Smooth muscle cell (in vitro differentiated cells): ENCODE measurements around the gene CNGB1. TPM values are rescaled to one million over a fixed set of nuclear protein-coding genes. Genes with fewer than 3 reads are reported as not detected.

Source experiments
- DNase-seq: peaks from one replicate; lab custom pipeline; 2025; ENCODE audit not compliant: unreplicated experiment; lab: John Stamatoyannopoulos, UW
- H2AFZ ChIP-seq: fragments of 200-600 bp; sonication (generic); 2 replicates; pipeline ENCODE4 v1.6.0; 2016; ENCODE audit warnings: antibody characterized with exemption, low read depth, mild to moderate bottlenecking
- H3F3A ChIP-seq: fragments of 200-600 bp; sonication (generic); 2 replicates; pipeline ENCODE4 v1.6.0; 2017; ENCODE audit warnings: antibody characterized with exemption, low read depth
- H3K27ac ChIP-seq: fragments of 200-600 bp; sonication (generic); 2 replicates; pipeline ENCODE4 v1.5.1; 2016; ENCODE audit warnings: low read depth, mild to moderate bottlenecking
- H3K27me3 ChIP-seq: fragments of 200-600 bp; sonication (generic); 2 replicates; pipeline ENCODE4 v1.6.1; 2016; ENCODE audit warnings: low read depth, mild to moderate bottlenecking
- H3K36me3 ChIP-seq: fragments of 200-600 bp; sonication (generic); 2 replicates; pipeline ENCODE4 v1.5.1; 2016; ENCODE audit warnings: low read depth
- H3K4me1 ChIP-seq: fragments of 200-600 bp; sonication (generic); 2 replicates; pipeline ENCODE4 v1.5.1; 2016; ENCODE audit warnings: low read depth
- H3K4me2 ChIP-seq: fragments of 200-600 bp; sonication (generic); 2 replicates; pipeline ENCODE4 v1.6.0; 2016; ENCODE audit warnings: mild to moderate bottlenecking
- H3K4me3 ChIP-seq: fragments of 200-600 bp; sonication (generic); 2 replicates; pipeline ENCODE4 v1.5.1; 2016; ENCODE audit warnings: mild to moderate bottlenecking
- H3K79me2 ChIP-seq: fragments of 200-600 bp; sonication (generic); 2 replicates; pipeline ENCODE4 v1.6.0; 2016; ENCODE audit warnings: low read depth, mild to moderate bottlenecking
- H3K9ac ChIP-seq: fragments of 200-600 bp; sonication (generic); 2 replicates; pipeline ENCODE4 v1.6.0; 2016; ENCODE audit warnings: low read depth
- H3K9me3 ChIP-seq: fragments of 200-600 bp; sonication (generic); replicated peaks from 2 replicates; pipeline ENCODE4 v1.5.1; 2016; ENCODE audit warnings: low read depth
- H4K20me1 ChIP-seq: fragments of 200-600 bp; sonication (generic); 2 replicates; pipeline ENCODE4 v1.6.0; 2016; ENCODE audit warnings: low read depth
- WGBS: methylation state at CpG from one replicate; pipeline ENCODE4 v1.1.7; 2016; ENCODE audit warnings: low lambda C conversion rate; 5-methylcytosine and 5-hydroxymethylcytosine counted together
- polyA plus RNA-seq: library from polyadenylated mRNA; unstranded; fragments of >200 nt; fragmentation: Nextera tagmentation; extraction: Ambion mirVana; gene quantifications from 2 replicates; pipeline ENCODE4 v1.2.1, GENCODE V29; 2016
- total RNA-seq: library from RNA; depleted of rRNA; stranded (reverse); fragments of >200 nt; gene quantifications from 2 replicates; pipeline ENCODE4 v1.2.3, GENCODE V29; 2014
- TF ChIP-seq, protein P1 (sequence below): fragments of 200-600 bp; sonication (generic); IDR thresholded peaks from 2 replicates; pipeline ENCODE4 v1.5.1; 2017; ENCODE audit warnings: borderline replicate concordance, mild to moderate bottlenecking, antibody characterized with exemption; ENCODE audit not compliant: insufficient read depth, poor library complexity, severe bottlenecking

The CNGB1 gene
- total and polyA plus RNA-seq, 2 experiments from 2014 or later, result not detected

DNA sequence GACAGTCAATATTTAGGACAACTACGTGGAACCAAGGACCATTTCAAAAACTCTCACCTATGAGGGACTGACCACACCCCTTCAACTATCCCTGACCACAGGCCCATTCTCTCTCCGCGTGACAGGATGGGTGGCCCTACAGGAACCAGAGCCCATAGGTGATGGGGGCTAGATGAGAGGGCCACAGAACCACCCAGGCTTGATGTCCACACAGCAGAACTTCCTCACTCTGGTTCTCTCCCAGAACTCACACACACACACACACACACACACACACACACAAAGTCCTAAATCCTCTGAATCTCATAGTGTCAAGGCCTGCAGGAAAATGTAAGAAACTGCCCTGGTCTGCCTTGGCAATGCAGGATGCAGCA, 28.1 kb upstream of the CNGB1 start:
- H3K9ac ChIP-seq, result no peak overlapping the region
- TF ChIP-seq, protein P1, sequence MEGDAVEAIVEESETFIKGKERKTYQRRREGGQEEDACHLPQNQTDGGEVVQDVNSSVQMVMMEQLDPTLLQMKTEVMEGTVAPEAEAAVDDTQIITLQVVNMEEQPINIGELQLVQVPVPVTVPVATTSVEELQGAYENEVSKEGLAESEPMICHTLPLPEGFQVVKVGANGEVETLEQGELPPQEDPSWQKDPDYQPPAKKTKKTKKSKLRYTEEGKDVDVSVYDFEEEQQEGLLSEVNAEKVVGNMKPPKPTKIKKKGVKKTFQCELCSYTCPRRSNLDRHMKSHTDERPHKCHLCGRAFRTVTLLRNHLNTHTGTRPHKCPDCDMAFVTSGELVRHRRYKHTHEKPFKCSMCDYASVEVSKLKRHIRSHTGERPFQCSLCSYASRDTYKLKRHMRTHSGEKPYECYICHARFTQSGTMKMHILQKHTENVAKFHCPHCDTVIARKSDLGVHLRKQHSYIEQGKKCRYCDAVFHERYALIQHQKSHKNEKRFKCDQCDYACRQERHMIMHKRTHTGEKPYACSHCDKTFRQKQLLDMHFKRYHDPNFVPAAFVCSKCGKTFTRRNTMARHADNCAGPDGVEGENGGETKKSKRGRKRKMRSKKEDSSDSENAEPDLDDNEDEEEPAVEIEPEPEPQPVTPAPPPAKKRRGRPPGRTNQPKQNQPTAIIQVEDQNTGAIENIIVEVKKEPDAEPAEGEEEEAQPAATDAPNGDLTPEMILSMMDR, result no peak
- peaks cover 4% of the 10 kb centered on the region for H3F3A ChIP-seq
- H3K4me1 ChIP-seq, result peaks cover 19% of the 10 kb centered on the region
- DNase-seq, result no peak
- no peaks in the 10 kb centered on the region for H3K27me3 ChIP-seq
- H3K79me2 ChIP-seq, result no peaks in the 10 kb centered on the region
- 83% methylated on average over 3 of the region's 3 CpGs for WGBS
- H3K4me2 ChIP-seq, result no peak overlapping the region
- no peak overlapping the region for H3K27ac ChIP-seq
- H3K9me3 ChIP-seq, result no peaks in the 10 kb centered on the region
- H3K36me3 ChIP-seq, result no peaks in the 10 kb centered on the region
- no peak overlapping the region for H3K4me3 ChIP-seq
- H4K20me1 ChIP-seq, result peaks cover 18% of the 10 kb centered on the region
- H2AFZ ChIP-seq, result no peak overlapping the region

DNA sequence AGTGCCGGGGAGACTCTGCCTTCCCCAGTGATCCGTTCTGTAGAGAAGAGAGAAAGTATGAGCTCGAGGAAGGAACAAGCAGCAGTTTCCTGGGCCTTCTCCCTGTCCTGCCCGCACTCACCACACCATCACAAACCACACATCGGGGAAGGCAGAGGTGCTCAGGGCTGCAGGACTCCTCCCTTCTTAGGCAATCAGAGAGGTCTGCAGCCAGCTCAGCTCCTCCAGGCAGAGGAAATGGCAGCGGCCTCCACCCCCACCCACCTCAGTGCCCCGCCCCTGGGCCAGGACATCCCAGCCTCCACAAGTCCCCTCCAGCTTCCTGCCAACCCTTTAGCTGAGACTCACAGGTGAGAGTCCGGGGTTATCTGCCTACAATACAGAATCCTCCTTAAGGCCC, 27.6 kb upstream of the CNGB1 start:
- Histone ChIP-seq H3K36me3 (no peaks in the 10 kb centered on the region), H3K27ac (no peak overlapping the region), H3K4me3 (no peak overlapping the region), H4K20me1 (peaks cover 18% of the 10 kb centered on the region), H3K27me3 (no peaks in the 10 kb centered on the region), H3K79me2 (no peaks in the 10 kb centered on the region), H2AFZ (no peak overlapping the region), H3K4me1 (peaks cover 19% of the 10 kb centered on the region), H3K9me3 (no peaks in the 10 kb centered on the region), H3K4me2 (no peak overlapping the region), H3K9ac (no peak overlapping the region), H3F3A (peaks cover 4% of the 10 kb centered on the region)
- TF ChIP-seq, protein P1, result no peak
- DNase-seq, result no peak
- WGBS, result 60% methylated on average over 8 of the region's 8 CpGs

DNA sequence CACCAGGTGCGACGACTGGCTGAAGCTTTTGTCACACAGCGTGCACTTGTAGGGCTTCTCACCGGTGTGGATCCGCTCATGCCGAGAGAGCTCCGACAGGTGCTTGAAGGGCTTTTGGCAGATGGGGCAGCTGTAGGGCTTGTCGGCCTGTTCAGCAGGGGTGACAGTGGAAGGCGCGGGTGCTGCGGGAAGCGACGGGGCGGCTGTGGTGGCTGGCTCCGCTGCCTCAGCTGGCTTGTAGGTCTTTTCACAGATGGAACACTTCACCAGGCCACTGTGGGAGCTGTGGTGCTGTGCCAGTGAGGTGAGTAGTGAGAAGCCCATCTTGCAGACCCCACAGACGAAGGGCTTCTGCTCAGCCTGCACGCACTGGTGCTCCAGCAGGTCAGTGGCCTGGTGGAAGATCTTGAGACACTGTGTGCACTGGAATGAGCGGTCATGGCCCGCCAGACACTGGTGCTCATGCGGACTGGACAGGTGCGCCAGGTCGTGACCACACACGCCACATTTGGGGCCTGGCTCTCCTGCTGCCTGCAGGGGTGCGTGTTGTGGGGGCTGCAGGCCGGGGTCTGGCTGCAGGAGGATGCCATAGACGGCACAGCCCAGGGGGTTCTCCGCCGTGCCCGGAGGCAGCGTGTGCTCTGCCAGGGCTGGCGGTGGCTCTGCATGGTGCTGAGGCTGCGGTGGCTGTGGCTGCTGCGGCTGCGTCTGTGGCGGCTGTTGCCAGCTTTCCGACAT, 26.8 kb upstream of the CNGB1 start:
- no peak for DNase-seq
- TF ChIP-seq, protein P1, result no peak
- 98% methylated on average over 36 of the region's 36 CpGs for WGBS
- Histone ChIP-seq H3K9me3 (no peaks in the 10 kb centered on the region), H3K79me2 (no peaks in the 10 kb centered on the region), H2AFZ (no peak overlapping the region), H3K27ac (no peak overlapping the region), H3K4me3 (no peak overlapping the region), H3K4me1 (peaks cover 19% of the 10 kb centered on the region), H3K9ac (no peak overlapping the region), H3K36me3 (no peaks in the 10 kb centered on the region), H3F3A (peaks cover 4% of the 10 kb centered on the region), H4K20me1 (peaks cover 18% of the 10 kb centered on the region), H3K4me2 (no peak overlapping the region), H3K27me3 (no peaks in the 10 kb centered on the region)

DNA sequence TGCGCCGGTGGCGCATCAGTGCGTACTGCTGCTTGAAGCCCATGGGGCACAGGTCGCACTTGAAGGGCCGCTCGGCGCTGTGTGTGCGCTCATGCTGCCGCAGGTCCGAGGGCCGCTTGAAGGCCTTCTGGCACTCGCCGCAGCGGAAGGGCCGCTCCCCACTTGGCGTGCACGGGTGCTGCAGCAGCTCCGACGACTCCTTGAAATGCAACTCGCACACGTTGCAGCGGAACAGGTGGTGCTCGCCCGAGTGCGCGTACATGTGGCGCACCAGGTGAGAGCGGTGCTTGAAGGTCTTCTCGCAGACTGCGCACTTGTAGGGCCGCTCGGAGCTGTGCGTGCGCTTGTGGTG, 26.2 kb upstream of the CNGB1 start:
- peaks cover 19% of the 10 kb centered on the region for H3K4me1 ChIP-seq
- no peaks in the 10 kb centered on the region for H3K27me3 ChIP-seq

More for the DNA sequence above, 26.2 kb upstream of the CNGB1 start:
- Histone ChIP-seq H3K9ac (no peak overlapping the region), H3K4me3 (no peak overlapping the region), H3K36me3 (no peaks in the 10 kb centered on the region), H3K4me2 (no peak overlapping the region), H3K79me2 (no peaks in the 10 kb centered on the region), H3K9me3 (no peaks in the 10 kb centered on the region), H2AFZ (no peak overlapping the region), H3K27ac (no peak overlapping the region), H4K20me1 (peaks cover 18% of the 10 kb centered on the region), H3F3A (peaks cover 4% of the 10 kb centered on the region)
- TF ChIP-seq, protein P1, result no peak
- 99% methylated on average over 35 of the region's 35 CpGs for WGBS
- no peak for DNase-seq
